NCI-H128 (cell line): ENCODE results near the gene ZFHX3.

Experiments used
- DNase-seq: peaks from one replicate; lab custom pipeline; 2025; ENCODE audit not compliant: unreplicated experiment; lab: John Stamatoyannopoulos, UW

ZFHX3 gene

GRCh38 chr16:73069581-73070262 is 21.8 kb upstream of the ZFHX3 start:
- DNase-seq, result no peak

GRCh38 chr16:73068541-73069401 is 20.8 kb upstream of the ZFHX3 start:
- DNase-seq, result no peak

- no peak for DNase-seq
Measured at GRCh38 chr16:73067671-73068540, 20.0 kb upstream of the ZFHX3 start.

- no peak for DNase-seq
Measured at GRCh38 chr16:73066927-73067670, 19.2 kb upstream of the ZFHX3 start.

GRCh38 chr16:73066331-73066926 is 18.5 kb upstream of the ZFHX3 start:
- no peak for DNase-seq

- no peak for DNase-seq
Measured at GRCh38 chr16:73065632-73066330, 17.9 kb upstream of the ZFHX3 start.

GRCh38 chr16:73064994-73065545 is 17.1 kb upstream of the ZFHX3 start:
- no peak for DNase-seq

GRCh38 chr16:73064212-73064993 is 16.5 kb upstream of the ZFHX3 start:
- no peak for DNase-seq

- no peak for DNase-seq
Measured at GRCh38 chr16:73063854-73064211, 15.9 kb upstream of the ZFHX3 start.

- no peak for DNase-seq
Measured at GRCh38 chr16:73062743-73063733, 15.1 kb upstream of the ZFHX3 start.

- no peak for DNase-seq
Measured at GRCh38 chr16:73062001-73062616, 14.2 kb upstream of the ZFHX3 start.

GRCh38 chr16:73060892-73061490 is 13.1 kb upstream of the ZFHX3 start:
- DNase-seq, result no peak

- DNase-seq, result no peak
Measured at GRCh38 chr16:73059779-73060615, 12.1 kb upstream of the ZFHX3 start.

- no peak for DNase-seq
Measured at GRCh38 chr16:73058616-73059409, 10.9 kb upstream of the ZFHX3 start.

GRCh38 chr16:73058221-73058615 is 10.3 kb upstream of the ZFHX3 start:
- DNase-seq, result no peak
